22Rv1 (cell line): Measurements from ENCODE around the gene GPRIN1.

Experiments
- ZFX ChIP-seq: fragments of 450-650 bp; IDR thresholded peaks from 2 replicates; pipeline ENCODE4 v1.6.1; 2017; ENCODE audit warnings: antibody characterized with exemption, borderline replicate concordance
- TF ChIP-seq, protein P1 (sequence below): fragments of 450-650 bp; IDR thresholded peaks from 2 replicates; pipeline ENCODE4 v1.5.1; 2017; ENCODE audit warnings: mild to moderate bottlenecking

- TF ChIP-seq, protein P1, sequence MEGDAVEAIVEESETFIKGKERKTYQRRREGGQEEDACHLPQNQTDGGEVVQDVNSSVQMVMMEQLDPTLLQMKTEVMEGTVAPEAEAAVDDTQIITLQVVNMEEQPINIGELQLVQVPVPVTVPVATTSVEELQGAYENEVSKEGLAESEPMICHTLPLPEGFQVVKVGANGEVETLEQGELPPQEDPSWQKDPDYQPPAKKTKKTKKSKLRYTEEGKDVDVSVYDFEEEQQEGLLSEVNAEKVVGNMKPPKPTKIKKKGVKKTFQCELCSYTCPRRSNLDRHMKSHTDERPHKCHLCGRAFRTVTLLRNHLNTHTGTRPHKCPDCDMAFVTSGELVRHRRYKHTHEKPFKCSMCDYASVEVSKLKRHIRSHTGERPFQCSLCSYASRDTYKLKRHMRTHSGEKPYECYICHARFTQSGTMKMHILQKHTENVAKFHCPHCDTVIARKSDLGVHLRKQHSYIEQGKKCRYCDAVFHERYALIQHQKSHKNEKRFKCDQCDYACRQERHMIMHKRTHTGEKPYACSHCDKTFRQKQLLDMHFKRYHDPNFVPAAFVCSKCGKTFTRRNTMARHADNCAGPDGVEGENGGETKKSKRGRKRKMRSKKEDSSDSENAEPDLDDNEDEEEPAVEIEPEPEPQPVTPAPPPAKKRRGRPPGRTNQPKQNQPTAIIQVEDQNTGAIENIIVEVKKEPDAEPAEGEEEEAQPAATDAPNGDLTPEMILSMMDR, result peak; percentile 61
- no peak for TF ChIP-seq ZFX
These were observed at the start of gene GPRIN1 for GRCh38 chr5:176609724-176610434.
